ENCODE data around the gene CHRNB1.

CHRNB1 gene

DNA sequence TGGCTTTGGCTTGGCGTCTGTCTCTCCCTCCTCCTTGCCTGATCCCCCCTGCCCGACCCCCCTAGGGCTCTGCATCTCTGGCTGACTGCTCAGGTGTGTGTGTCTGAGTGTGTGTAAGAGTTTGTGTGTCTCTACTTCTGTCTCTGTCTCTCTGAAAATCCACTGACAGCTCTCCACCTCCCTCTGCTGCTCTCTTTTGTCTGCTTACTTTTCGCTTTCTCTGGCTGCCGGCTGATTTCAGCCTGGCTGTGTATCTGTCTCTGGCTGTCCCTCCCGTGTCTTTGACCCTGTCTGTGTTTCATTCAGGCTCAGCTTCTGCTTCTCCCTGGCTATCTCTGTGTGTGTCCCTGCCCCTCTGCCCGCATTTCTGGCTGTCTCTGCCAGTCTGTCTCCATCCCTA is 28.5 kb upstream of the CHRNB1 start:
- no peak for DNase-seq

DNA sequence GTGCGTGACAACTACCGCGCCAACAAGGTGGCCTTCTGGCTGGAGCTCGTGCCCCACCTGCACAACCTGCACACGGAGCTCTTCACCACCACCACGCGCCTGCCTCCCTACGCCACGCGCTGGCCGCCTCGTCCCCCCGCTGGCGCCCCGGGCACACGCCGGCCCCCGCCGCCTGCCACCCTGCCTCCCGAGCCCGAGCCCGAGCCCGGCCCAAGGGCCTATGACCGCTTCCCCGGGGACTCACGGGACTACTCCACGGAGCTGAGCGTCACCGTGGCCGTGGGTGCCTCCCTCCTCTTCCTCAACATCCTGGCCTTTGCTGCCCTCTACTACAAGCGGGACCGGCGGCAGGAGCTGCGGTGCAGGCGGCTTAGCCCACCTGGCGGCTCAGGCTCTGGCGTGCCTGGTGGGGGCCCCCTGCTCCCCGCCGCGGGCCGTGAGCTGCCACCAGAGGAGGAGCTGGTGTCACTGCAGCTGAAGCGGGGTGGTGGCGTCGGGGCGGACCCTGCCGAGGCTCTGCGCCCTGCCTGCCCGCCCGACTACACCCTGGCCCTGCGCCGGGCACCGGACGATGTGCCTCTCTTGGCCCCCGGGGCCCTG is 27.7 kb upstream of the CHRNB1 start:
- no peak for DNase-seq

DNA sequence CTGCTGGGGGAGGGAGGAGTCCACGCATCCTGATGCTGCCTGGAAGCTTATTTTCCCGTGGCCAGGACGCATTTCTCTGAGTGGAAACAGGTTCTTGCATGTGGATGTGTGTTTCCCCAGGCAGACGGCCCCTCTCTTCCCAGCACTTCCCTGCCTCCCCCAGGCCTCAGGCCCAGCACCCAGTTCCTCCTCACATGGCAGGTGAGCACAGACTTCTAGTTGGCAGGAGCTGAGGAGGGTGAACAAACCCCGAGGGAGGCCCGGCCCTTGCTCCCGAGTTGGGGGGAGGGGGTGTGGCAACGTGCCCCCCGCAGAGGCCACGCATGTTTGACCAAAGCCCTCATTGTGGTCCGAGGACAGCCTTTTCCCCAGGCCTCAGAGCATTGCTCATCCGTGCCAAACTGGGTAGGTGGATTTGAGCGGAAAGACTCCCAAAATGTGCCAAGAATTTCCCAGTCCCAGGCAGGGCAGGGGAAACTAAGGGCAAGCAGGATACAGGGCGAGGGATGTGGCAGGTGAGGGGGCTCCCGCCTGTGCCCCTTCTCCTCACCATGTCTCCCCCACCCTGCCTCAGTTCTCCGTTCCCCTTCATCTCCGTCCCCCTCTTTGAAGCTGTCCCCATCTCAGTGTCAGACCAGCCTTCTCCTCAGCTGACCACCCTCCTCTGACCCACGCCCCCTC is 26.2 kb upstream of the CHRNB1 start:
- DNase-seq = no peak

DNA sequence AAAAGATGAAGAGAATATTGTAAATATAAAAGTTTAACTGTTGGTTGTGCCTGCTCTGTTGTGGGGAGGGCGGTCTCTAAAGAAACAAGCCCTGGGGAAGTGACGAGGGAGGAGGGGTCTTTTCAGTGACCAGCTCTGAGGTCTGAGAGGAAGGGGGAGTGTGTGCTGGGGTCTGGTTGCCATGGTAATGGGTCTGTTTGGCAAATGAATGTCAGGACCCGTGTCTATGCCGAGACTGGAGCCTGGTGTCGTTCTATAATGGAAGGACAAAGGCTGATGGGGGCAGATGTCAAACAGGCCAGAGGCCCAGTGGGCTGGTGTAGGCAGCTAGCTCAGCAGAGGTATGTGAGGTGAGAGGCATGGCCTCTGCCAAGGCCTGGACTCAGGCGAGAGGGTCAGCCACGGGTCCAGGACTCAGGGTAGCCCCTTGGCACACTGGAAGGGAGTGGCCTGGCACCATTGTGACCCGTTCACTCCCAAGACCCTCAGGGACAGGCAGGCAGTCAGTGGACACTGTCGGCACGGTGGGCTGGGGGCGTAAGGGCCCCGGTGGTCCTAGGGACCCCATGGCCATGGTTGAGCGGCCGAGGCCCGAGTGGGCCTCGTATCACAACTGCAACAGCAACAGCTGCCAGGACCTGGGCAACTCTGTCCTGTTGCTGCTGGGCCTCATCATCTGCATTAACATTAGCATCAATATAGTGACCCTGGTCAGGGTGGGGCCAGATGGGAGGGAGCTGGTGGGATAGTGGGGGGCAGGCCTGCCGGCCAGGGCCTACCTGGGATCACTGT is 24.8 kb upstream of the CHRNB1 start, which contains the start of gene SPEM1:
Gene SPEM1 (plus strand): TSS at position 506 of the 792 bp plus-strand sequence. CDS start 61 bp downstream, at position 567.
- no peak for DNase-seq

DNA sequence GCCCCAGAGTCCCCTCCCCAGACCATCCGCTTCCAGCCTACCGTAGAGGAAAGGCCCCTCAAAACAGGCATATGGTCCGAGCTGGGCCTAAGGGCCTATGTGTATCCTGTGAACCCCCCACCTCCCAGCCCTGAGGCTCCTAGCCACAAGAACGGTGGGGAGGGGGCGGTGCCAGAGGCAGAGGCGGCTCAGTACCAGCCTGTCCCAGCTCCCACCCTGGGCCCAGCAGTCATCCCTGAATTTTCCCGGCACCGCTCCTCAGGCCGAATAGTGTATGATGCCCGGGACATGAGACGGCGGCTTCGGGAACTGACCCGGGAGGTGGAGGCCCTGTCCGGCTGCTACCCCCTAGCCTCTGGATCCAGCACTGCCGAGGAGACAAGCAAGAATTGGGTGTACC is 23.7 kb upstream of the CHRNB1 start:
- DNase-seq = no peak

DNA sequence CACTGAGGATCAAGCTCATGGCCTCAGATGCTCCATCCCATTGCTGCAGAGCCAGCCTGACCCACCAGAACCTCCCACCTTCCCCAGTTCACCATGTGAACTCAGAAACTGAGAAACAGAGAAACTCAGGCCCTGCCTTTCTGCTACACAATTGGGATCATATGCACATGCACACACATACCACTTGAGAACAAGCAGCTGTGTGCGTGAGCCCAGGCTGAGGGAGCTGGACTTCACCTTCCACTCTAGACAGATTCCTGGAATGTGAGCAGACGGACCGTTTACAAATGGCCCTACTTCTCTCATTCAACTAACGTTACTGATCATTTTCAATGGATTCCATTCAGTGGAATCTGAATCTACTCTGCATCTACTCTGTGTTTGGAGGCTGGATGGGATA is 21.2 kb upstream of the CHRNB1 start:
- DNase-seq = no peak

DNA sequence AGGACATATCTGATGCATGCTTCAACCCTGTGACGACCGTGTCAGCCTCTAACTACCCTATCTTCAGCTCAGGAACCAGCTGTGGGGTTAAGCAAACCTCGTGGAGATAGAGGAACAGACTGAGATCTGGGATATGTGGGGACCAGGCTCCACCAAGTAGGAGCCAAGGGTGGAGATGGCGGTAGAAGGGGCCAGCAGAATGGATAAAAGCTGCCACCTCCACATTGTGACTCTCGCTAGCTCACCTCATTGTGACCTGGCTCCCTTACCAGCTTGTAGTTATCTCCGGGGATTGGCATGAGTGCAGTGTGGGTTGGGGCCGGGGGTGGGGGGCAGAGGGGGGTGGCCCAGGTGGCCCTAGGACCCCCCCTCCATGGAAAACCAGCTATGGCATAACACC is 19.5 kb upstream of the CHRNB1 start, which contains the start of gene SPEM2:
Gene SPEM2 (plus strand): TSS at position 301 of the 400 bp plus-strand sequence. CDS start 73 bp downstream, at position 374.
- no peak for DNase-seq

DNA sequence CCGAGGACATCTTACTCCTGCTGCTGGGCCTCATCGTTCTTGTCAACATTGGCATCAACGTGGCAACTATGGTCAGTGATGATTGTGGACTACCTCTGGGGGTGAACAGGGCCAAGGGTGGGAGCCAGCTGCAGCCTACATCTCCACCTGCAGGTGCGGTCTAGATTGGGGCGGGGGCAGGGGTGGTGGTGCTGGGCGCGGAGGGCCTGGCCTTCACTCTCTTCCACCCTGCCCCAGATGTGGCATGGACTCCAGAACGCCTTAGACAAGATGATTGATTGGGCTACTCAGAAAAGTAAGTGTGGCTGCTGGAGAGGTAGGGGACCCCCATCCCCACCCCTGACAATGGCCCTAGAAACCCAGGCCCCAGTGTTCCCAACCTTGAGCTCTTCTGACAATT is 19.1 kb upstream of the CHRNB1 start:
- DNase-seq = no peak

DNA sequence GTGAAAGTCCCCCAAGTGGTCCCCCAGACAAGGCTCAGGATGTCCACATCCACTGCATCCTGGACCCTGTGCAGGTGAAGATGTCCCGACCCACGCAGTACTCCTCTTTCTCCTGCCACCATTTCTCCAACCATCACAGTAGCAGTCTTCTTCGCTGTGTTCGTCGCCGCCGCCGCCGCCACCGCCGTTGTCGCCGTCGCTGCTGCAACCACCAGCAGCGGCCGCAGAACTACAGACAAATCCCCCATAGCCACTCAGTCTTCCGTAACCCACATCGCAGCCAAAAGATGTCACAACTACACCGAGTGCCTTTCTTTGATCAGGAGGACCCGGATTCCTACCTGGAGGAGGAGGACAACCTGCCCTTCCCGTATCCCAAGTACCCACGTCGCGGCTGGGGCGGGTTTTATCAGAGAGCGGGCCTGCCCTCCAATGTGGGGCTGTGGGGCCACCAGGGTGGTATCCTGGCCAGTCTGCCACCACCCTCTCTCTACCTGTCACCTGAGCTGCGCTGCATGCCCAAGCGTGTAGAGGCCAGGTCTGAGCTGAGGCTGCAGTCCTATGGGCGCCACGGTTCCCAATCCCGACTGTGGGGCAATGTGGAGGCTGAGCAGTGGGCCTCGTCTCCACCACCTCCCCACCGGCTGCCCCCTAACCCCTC is 18.5 kb upstream of the CHRNB1 start:
- no peak for DNase-seq

DNA sequence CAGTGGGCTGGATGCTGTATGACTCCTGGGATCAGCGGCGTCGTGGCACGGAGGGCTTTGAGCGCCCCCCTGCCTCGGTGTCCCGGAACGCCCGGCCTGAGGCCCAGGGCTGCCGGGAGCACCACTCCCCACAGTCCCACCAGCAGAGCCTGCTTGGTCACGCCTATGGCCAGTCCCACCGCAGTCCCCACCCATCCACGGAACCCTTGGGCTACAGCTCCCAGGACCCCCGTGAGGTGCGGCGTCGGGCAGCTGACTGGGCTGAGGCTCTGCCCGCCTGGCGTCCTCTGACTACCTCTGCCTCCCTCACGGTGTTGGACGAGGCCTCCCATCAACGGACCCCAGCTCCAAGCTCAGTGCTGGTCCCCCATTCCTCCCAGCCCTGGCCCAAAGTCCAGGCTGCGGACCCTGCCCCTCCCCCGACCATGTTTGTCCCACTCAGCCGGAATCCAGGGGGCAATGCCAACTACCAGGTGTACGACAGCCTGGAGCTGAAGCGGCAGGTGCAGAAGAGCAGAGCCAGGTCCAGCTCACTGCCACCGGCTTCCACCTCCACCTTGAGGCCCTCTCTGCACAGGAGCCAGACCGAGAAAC is 17.9 kb upstream of the CHRNB1 start:
- no peak for DNase-seq

DNA sequence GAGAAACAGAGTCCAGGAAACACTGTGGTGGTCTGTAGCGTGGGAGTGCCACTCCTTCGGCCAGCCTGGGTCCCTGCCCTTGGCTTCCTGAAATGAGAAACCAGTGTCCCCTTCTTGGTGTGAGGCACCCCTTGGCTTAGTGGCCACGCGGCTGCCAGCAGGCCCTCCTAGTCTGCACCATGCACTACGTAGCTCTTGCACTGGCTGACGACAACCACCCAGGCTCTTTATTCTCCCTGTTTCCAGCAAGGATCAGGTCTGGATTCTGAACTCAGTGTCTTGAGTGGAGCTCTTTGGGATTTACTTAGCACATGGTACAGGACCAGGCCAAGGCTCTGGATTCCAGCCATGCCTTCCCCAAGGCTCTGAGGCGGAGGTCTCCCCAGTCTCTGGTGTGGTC is 17.3 kb upstream of the CHRNB1 start:
- DNase-seq = no peak

DNA sequence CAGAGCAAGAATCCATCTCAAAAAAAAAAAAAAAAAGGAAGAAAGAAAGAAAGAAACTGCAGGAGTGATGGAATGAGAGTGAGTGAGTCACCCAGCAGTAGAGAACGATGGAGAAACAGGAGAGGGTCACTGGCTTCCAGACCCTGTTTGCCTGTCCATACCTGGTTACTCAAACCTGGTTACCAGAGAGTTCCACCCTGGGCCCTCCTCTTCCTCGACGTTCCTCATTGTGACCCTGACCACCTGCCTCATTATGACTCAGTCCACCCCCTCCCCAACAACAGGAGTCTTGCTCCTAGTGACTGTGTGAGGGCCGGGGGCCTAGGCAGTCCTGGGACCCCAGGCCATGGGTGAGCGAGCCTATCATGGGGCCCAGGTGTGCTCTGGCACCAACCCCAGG is 16.3 kb upstream of the CHRNB1 start, which contains the start of gene SPEM3:
Gene SPEM3 (plus strand): TSS at position 301 of the 400 bp plus-strand sequence. CDS start 46 bp downstream, at position 347.
- no peak for DNase-seq

DNA sequence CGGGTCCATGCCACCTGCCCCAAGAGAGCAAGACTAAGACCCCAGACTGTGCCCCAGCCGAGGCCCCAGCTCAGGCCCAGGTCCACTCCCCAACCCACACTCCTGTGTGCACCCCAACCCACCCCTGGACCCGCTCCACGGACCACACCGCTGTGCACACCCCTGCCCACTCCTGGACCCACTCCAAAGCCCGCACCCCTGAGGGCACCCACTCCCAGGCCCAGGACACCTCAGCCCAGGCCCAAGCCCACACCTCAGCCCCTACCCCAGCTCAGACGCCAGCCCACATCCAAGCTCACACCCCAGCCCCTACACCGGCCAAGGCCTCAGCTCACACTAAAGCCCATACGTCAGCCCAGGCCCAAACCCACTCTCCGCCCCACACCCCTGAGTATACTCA is 15.1 kb upstream of the CHRNB1 start:
- no peak for DNase-seq

DNA sequence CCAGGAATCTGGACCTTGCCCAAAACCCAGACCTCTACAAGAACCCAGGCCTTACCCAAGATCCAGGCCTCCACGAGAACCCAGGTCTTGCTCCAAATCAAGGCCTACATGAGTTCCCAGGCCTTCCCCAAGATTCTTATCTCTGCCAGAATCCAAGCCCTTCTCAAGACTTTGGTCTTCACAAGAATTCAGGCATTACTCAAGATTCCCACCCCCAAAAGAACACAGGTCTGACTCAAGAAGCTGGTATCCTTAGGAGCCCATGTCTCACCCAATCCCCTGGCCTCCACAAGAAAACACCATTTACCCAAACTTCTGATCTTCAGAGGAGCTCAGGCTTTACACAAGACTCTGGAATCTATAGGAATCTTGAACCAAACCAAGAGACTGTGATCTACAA is 13.6 kb upstream of the CHRNB1 start:
- no peak for DNase-seq

DNA sequence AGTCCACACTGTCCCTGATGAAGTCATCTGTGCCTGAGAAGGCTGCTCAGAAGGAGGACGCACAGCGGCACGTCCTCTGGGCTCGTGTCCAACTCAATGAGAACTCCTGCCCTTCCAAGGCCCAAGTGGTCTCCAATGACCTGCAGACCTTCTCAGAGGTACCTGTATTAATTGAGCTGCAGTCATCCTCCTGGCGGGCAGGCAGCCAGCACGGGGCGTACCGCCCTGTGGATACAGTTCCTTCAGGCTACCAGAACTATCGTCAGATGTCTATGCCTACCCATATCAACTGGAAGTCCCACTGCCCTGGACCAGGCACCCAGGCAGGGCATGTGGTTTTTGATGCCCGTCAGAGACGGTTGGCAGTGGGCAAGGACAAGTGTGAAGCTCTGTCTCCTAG is 12.6 kb upstream of the CHRNB1 start:
- DNase-seq = no peak

DNA sequence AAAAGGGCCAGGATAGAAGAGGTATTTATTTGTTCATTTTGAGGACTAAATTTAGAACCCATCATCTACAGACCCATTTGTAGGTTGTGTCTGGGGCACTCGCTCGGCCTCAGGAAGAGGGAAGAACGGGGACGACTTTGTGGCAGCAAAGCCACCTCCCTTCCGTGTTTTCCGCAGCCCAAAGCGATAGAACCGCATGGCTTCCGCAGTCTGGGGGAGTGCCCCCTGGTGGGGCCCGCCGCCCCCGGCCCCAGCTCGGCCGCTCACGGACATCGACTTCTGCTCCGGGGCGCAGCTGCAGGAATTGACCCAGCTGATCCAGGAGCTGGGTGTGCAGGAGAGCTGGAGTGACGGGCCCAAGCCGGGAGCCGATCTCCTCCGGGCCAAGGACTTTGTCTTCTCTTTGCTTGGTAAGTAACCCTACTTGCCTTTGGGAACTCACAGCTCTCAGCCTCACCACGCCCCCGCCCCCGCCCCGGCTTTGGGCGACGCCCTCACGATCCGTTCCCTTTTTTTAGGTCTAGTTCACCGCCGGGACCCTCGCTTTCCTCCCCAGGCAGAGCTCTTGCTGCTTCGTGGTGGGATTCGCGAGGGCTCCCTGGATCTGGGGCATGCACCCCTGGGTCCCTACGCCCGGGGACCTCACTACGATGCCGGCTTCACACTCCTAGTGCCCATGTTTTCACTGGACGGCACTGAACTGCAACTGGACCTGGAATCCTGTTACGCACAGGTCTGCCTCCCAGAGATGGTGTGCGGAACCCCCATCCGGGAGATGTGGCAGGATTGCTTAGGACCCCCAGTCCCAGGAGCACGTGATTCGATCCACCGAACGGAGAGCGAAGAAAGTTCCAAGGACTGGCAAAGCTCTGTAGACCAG is 8.9 kb upstream of the CHRNB1 start:
- peak; percentile 19 for DNase-seq

DNA sequence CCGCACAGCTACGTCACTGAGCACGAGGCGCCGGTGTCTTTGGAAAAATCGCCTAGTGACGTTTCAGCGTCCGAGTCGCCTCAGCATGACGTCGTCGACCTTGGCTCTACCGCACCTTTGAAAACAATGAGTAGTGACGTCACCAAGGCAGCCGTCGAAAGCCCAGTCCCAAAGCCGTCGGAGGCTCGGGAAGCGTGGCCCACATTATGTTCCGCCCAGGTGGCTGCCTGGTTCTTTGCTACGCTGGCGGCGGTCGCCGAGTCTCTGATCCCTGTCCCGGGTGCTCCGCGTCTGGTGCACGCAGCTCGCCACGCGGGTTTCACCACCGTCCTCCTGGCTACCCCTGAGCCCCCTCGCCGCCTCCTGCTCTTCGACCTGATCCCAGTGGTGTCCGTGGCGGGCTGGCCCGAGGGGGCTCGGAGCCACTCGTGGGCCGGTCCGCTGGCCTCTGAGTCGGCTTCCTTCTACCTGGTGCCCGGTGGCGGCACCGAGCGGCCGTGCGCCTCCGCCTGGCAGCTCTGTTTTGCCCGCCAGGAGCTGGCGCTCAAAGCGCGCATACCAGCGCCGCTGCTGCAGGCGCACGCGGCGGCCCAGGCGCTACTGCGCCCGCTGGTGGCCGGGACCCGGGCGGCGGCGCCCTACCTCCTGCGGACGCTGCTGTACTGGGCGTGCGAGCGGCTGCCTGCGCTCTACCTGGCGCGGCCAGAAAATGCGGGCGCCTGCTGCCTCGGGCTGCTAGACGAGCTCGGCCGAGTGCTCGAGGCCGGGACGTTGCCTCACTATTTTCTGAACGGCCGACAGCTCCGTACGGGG is 8.1 kb upstream of the CHRNB1 start:
- DNase-seq = peak; percentile 59

DNA sequence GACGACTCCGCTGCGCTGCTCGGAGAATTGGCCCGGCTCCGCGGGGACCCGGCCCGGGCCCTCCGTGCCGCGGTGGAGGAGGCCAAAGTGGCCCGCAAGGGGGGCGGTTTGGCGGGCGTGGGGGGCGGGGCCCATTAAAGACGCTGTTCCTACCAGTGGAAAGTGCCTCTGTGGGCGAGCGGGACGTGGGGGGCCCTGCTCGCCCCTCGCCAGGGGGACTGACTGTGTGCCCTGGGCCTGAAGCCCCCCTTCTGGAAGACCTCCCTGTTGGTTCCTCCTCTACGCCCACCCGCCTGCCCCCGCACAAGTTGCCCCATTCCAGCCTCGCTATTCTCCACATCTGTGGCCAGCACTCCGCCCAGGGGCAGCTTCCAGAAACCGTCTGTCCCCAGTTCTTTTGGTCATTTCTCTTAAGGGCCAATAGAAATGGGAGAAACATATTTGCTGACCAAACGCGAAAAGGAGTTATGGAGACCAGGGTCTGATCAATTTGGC is 7.4 kb upstream of the CHRNB1 start:
- DNase-seq = no peak

DNA sequence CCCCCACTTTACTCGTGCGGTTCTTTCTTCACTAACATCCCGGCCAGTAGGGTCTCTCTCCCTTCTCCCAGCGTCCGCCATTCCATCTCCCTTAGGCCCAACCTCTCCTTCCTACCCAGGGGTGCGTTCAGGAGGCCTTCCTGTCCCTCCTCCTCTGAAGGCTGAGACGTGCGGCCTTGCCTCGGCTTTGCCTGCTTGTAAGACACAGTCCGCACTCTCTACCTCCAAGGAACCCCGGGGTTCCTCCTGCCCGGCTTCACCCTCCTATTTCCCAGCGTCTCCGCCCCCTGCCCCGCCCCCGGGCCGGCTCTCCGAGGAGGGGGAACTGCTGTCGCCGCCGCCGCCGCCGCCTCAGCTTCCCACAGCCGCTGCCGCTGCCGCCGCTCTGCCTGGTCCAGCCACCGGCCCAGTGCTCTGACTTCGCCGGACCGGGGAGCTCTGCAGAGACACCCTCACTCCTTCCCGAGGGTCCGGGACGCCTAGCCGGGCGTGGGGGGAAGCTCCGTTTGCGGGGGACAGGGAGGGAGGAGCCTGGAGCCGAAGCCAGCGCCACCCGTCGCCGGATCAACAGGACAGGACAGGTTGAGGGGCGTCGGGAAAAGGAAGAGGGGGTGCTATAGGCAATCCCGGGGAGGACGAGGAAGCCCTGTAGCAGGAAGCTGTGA is 6.8 kb upstream of the CHRNB1 start:
- DNase-seq = no peak
